Neuronal stem cell (in vitro differentiated cells): Measurements from ENCODE around the gene ARHGAP29.

Experiments
- DNase-seq: peaks from one replicate; pipeline ENCODE4 v3.0.0-alpha.2; 2013; ENCODE audit warnings: low spot score
- H2AFZ ChIP-seq: one replicate; pipeline ENCODE4 v1.6.1; 2013; ENCODE audit warnings: mild to moderate bottlenecking, low read length, inconsistent platforms
- H2AK5ac ChIP-seq: 2 replicates; pipeline ENCODE4 v1.6.1; 2013; ENCODE audit warnings: low read depth, mild to moderate bottlenecking, inconsistent platforms, low read length, moderate library complexity, mixed read lengths
- H2BK120ac ChIP-seq: 2 replicates; pipeline ENCODE4 v1.6.1; 2013; ENCODE audit warnings: low read depth, mild to moderate bottlenecking, inconsistent platforms, low read length, moderate library complexity, mixed read lengths
- H2BK12ac ChIP-seq: one replicate; pipeline ENCODE4 v1.6.1; 2013; ENCODE audit warnings: low read length, inconsistent platforms
- H2BK15ac ChIP-seq: 2 replicates; pipeline ENCODE4 v1.6.1; 2013; ENCODE audit warnings: mild to moderate bottlenecking, low read length, inconsistent platforms, mixed read lengths
- H2BK5ac ChIP-seq: one replicate; pipeline ENCODE4 v1.6.1; 2013; ENCODE audit warnings: inconsistent platforms, mild to moderate bottlenecking, low read length, moderate library complexity
- H3K14ac ChIP-seq: one replicate; pipeline ENCODE4 v1.6.1; 2013; ENCODE audit warnings: low read length, inconsistent platforms
- H3K18ac ChIP-seq: 2 replicates; pipeline ENCODE4 v1.6.1; 2013; ENCODE audit warnings: low read length, inconsistent platforms
- H3K23ac ChIP-seq: 2 replicates; pipeline ENCODE4 v1.6.1; 2013; ENCODE audit warnings: low read depth, mild to moderate bottlenecking, mixed read lengths, low read length, inconsistent platforms; ENCODE audit not compliant: poor library complexity
- H3K27ac ChIP-seq: replicated peaks from 3 replicates; pipeline ENCODE4 v1.5.1; 2013; ENCODE audit warnings: low read length, inconsistent platforms
- H3K27me3 ChIP-seq, 3 experiments: 2 replicates each; pipeline ENCODE4 v1.6.1; 2013; ENCODE audit warnings: low read length in 3 of 3, mild to moderate bottlenecking in 2 of 3, inconsistent platforms in 1 of 3, low read depth in 1 of 3, mixed read lengths in 1 of 3, moderate library complexity in 1 of 3; ENCODE audit not compliant: control insufficient read depth in 3 of 3, insufficient read depth in 3 of 3
- H3K36me3 ChIP-seq, 2 donors: replicated peaks in 1 of 2; 2 replicates each; pipeline ENCODE4 v1.6.1; 2013; ENCODE audit warnings: low read length in 2 of 2; ENCODE audit not compliant: control insufficient read depth in 2 of 2, insufficient read depth in 2 of 2
- H3K4ac ChIP-seq: 2 replicates; pipeline ENCODE4 v1.6.1; 2013; ENCODE audit warnings: inconsistent platforms, mild to moderate bottlenecking, low read length, moderate library complexity
- H3K4me1 ChIP-seq, 2 donors: 1 replicate in 1 of 2; 2 replicates in 1 of 2; pipeline ENCODE4 v1.6.1; 2013; ENCODE audit warnings: low read length in 2 of 2, low read depth in 1 of 2; ENCODE audit not compliant: control insufficient read depth in 2 of 2, insufficient read depth in 1 of 2
- H3K4me2 ChIP-seq: one replicate; pipeline ENCODE4 v1.6.1; 2013; ENCODE audit warnings: mild to moderate bottlenecking, low read length, inconsistent platforms; ENCODE audit not compliant: insufficient read depth, poor library complexity, severe bottlenecking
- H3K4me3 ChIP-seq, 2 donors: 2 replicates each; pipeline ENCODE4 v1.5.1; 2013; ENCODE audit warnings: low read length in 2 of 2, mild to moderate bottlenecking in 2 of 2, inconsistent platforms in 1 of 2, moderate library complexity in 1 of 2
- H3K79me1 ChIP-seq: one replicate; pipeline ENCODE4 v1.6.1; 2013; ENCODE audit warnings: low read depth, mild to moderate bottlenecking, inconsistent platforms, low read length, moderate library complexity
- H3K9ac ChIP-seq: one replicate; pipeline ENCODE4 v1.6.1; 2013; ENCODE audit warnings: mild to moderate bottlenecking, low read depth, low read length, inconsistent platforms; ENCODE audit not compliant: poor library complexity
- H3K9me3 ChIP-seq, 2 donors: replicated peaks in 1 of 2; 2 replicates each; pipeline versions ENCODE3 to v1.6.1; 2013; ENCODE audit warnings: low read length in 2 of 2, mild to moderate bottlenecking in 2 of 2, inconsistent platforms in 1 of 2, low read depth in 1 of 2, mixed read lengths in 1 of 2, moderate library complexity in 1 of 2; ENCODE audit not compliant: control insufficient read depth in 2 of 2, insufficient read depth in 1 of 2
- H4K8ac ChIP-seq: one replicate; pipeline ENCODE4 v1.6.1; 2013; ENCODE audit warnings: low read depth, mild to moderate bottlenecking, inconsistent platforms, low read length, moderate library complexity
- H4K91ac ChIP-seq: one replicate; pipeline ENCODE4 v1.6.1; 2013; ENCODE audit warnings: low read length, low read depth, mild to moderate bottlenecking, inconsistent platforms; ENCODE audit not compliant: poor library complexity
- WGBS, 2 donors: extraction: QIAGEN DNeasy Blood & Tissue Kit; methylation state at CpG; one replicate each; pipeline ENCODE4 v1.1.7; 2013; ENCODE audit warnings: missing lambda C conversion rate in 2 of 2, mixed read lengths in 1 of 2; ENCODE audit not compliant: insufficient read length in 2 of 2, insufficient replicate concordance in 1 of 2; ENCODE audit errors: extremely low coverage in 2 of 2; 5-methylcytosine and 5-hydroxymethylcytosine counted together

The ARHGAP29 gene

DNA sequence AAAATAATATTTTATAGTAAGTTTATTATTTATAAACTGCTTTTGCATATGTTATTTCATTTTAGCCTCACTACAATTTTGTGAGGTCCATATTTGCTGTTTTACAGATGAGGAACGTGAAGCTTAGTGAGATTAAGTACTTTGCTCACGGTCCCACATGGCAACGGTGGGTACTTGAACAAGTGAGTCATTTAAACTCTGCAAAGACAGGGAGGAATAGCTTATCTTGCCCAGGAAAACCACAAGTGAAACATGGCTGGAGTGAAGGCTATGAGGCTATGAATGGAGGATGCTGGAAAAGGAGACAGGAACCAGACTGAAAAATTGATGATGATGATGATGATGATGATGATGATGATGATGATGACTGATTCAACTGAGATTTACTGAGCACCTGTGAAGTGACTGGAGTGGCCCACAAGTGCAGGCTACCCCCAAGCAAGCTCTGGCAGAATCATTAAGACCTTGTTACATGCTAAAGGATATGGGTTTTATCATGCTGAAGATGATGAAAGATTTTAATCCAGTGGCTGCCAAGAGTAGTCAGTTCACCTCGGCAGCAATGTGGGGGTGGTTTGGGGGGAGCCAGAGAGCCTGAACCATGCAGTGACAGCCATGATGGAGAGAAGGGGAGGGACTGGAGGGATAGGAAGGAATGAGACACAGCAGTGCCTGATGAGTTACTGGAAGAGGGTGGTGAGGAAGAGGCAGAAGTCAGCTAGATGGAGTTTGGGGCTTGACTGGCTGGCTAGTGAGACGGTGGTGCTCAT is 115.0 kb downstream of the ARHGAP29 start:
- no peak for DNase-seq
- WGBS, 2 donors, result no CpG with 5 or more reads among the region's 5 CpGs

More for the DNA sequence above, 115.0 kb downstream of the ARHGAP29 start:
- Histone ChIP-seq H4K8ac (peak overlapping the region; percentile 30), H3K23ac (no peak overlapping the region), H2BK120ac (no peak overlapping the region), H2AK5ac (no peak overlapping the region), H2BK12ac (no peak overlapping the region), H3K27ac (no peak overlapping the region), H3K36me3 (no peaks in the 10 kb centered on the region), H2BK15ac (no peak overlapping the region), H3K14ac (no peak overlapping the region), H3K79me1 (no peaks in the 10 kb centered on the region), H2AFZ (no peak overlapping the region), H3K9me3 (no peaks in the 10 kb centered on the region), H4K91ac (no peak overlapping the region), H3K27me3 (no peaks in the 10 kb centered on the region), H3K9ac (no peak overlapping the region), H3K4me2 (no peak overlapping the region), H3K4me1 (peaks cover 20 to 30% of the 10 kb centered on the region in 2 donors), H2BK5ac (no peak overlapping the region), H3K18ac (no peak overlapping the region), H3K4ac (no peak overlapping the region), H3K4me3 (peak overlapping the region in 1 of 2 donors; percentile 18)
